B cell (primary cell): ENCODE results near the gene C5.

Experiments used
- CTCF ChIP-seq: fragments of 200-600 bp; IDR thresholded peaks from one replicate; pipeline ENCODE4 v1.8.0; 2022; ENCODE audit warnings: antibody characterized with exemption, mild to moderate bottlenecking
- EZH2 ChIP-seq: IDR thresholded peaks from 2 replicates; pipeline ENCODE4 v1.6.1; 2012; ENCODE audit warnings: borderline replicate concordance, low read depth, mild to moderate bottlenecking, moderate library complexity, low read length; ENCODE audit not compliant: insufficient read depth, poor library complexity, severe bottlenecking

- TF ChIP-seq CTCF = no peak
- no peak for TF ChIP-seq EZH2
Observed at GRCh38 chr9:120932086-120932823, 117.8 kb downstream of the C5 start.
